A549 (cell line): ENCODE measurements around the gene PLD1. TPM values are rescaled to one million over a fixed set of nuclear protein-coding genes. Genes with fewer than 3 reads are reported as not detected.
"Not testable (repeated sequence)": the region's sequence is repeated elsewhere in the genome, so short reads cannot be mapped to it uniquely, and the experiment has no call there.

ENCODE experiments used
- ATAC-seq, 2 experiments: fragments of 200-7000 bp in 1 of 2; fragments of >200 bp in 1 of 2; cut with Nextera tagmentation in 1 of 2; cut with Tn5 transposase in 1 of 2; 3 replicates each; pipeline versions ENCODE4 v1.8.0 to v1.9.1; 2018 to 2020; ENCODE audit warnings: mild to moderate bottlenecking in 1 of 2, moderate library complexity in 1 of 2
- CTCF ChIA-PET: fragments of 300-600 bp; sonication (Branson Sonifier 250); formaldehyde crosslinking; extraction: SDS; loops from one replicate; lab custom pipeline; 2021; ENCODE audit warnings: antibody characterized with exemption, inconsistent platforms; lab: Yijun Ruan, JAX
- POLR2A ChIA-PET: fragments of 350-600 bp; formaldehyde crosslinking; extraction: SDS; loops from one replicate; lab custom pipeline; 2021; ENCODE audit warnings: antibody characterized with exemption, inconsistent platforms; lab: Yijun Ruan, JAX
- DNase-seq, 2 experiments: peaks; one replicate each; pipeline versions ENCODE4 v3.0.0 to v3.0.0-alpha.2; 2011 to 2016; ENCODE audit warnings: low read depth in 1 of 2, low spot score in 1 of 2
- FAIRE-seq: peaks from 2 replicates; lab custom pipeline; 2011; peaks lifted over from hg19 to GRCh38; lab: Jason Lieb, UNC
- H3K27ac ChIP-seq, 2 experiments: fragments of >200 bp; sonication (Bioruptor Twin); formaldehyde crosslinking; 3 replicates each; pipeline ENCODE4 v1.5.1; 2016 to 2017
- H3K4me1 ChIP-seq: fragments of >200 bp; sonication (Bioruptor Twin); formaldehyde crosslinking; 3 replicates; pipeline ENCODE4 v1.6.1; 2016
- H3K4me2 ChIP-seq: fragments of >200 bp; sonication (Bioruptor Twin); formaldehyde crosslinking; 3 replicates; pipeline ENCODE4 v1.6.1; 2016
- H3K4me3 ChIP-seq: fragments of >200 bp; sonication (Bioruptor Twin); formaldehyde crosslinking; 3 replicates; pipeline ENCODE4 v1.5.1; 2016
- H3K9me3 ChIP-seq: fragments of >200 bp; sonication (Bioruptor Twin); formaldehyde crosslinking; 3 replicates; pipeline ENCODE4 v1.6.1; 2016
- CBX8 ChIP-seq: fragments of 200-600 bp; sonication (generic); IDR thresholded peaks from 2 replicates; pipeline ENCODE4 v1.6.1; 2016
- CHD4 ChIP-seq: fragments of 200-600 bp; sonication (generic); IDR thresholded peaks from 2 replicates; pipeline ENCODE4 v1.6.1; 2016; ENCODE audit warnings: antibody characterized with exemption, mild to moderate bottlenecking, borderline replicate concordance
- FOSL2 ChIP-seq, 2 experiments: fragments of 450-650 bp in 1 of 2; fragments of >200 bp in 1 of 2; sonication (Bioruptor Twin) in 1 of 2; formaldehyde crosslinking; IDR thresholded peaks; 2 replicates each; pipeline versions ENCODE4 v1.5.0 to v1.6.1; 2016 to 2020; ENCODE audit warnings: mild to moderate bottlenecking in 1 of 2, moderate library complexity in 1 of 2
- FOXS1 ChIP-seq: fragments of 250-450 bp; sonication (Bioruptor Pico); IDR thresholded peaks from 2 replicates; pipeline ENCODE4 v1.5.0; 2020; ENCODE audit warnings: mild to moderate bottlenecking, moderate library complexity
- HOXB13 ChIP-seq: fragments of 250-450 bp; sonication (Bioruptor Pico); IDR thresholded peaks from 2 replicates; pipeline ENCODE4 v1.5.0; 2020; ENCODE audit warnings: low read depth, mild to moderate bottlenecking, moderate library complexity
- HOXB5 ChIP-seq: fragments of 250-450 bp; sonication (Bioruptor Pico); IDR thresholded peaks from 2 replicates; pipeline ENCODE4 v1.5.0; 2020; ENCODE audit warnings: mild to moderate bottlenecking, moderate library complexity
- KDM5A ChIP-seq: fragments of 200-600 bp; sonication (generic); IDR thresholded peaks from 2 replicates; pipeline ENCODE4 v1.6.1; 2016; ENCODE audit warnings: antibody characterized with exemption, mild to moderate bottlenecking
- NFE2L2 ChIP-seq: fragments of 150-350 bp; conservative IDR thresholded peaks from 2 replicates; pipeline ENCODE4 v1.6.1; 2014; ENCODE audit warnings: low read length
- NPAS2 ChIP-seq: fragments of 250-450 bp; sonication (Bioruptor Pico); IDR thresholded peaks from 2 replicates; pipeline ENCODE4 v1.8.0; 2022; ENCODE audit warnings: mild to moderate bottlenecking, moderate library complexity, borderline replicate concordance
- NR3C1 ChIP-seq: fragments of >200 bp; sonication (Bioruptor Twin); formaldehyde crosslinking; IDR thresholded peaks from 3 replicates; pipeline ENCODE4 v1.6.1; 2017
- PBX3 ChIP-seq: IDR thresholded peaks from 2 replicates; pipeline ENCODE4 v1.6.1; 2012
- REST ChIP-seq: fragments of 200-600 bp; sonication (generic); IDR thresholded peaks from 2 replicates; pipeline ENCODE4 v1.6.1; 2016; ENCODE audit warnings: antibody characterized with exemption, mild to moderate bottlenecking, moderate library complexity
- RNF2 ChIP-seq: fragments of 200-600 bp; sonication (generic); IDR thresholded peaks from 2 replicates; pipeline ENCODE4 v1.6.1; 2016; ENCODE audit warnings: low read depth, mild to moderate bottlenecking, antibody characterized with exemption, moderate library complexity, borderline replicate concordance
- SREBF2 ChIP-seq: fragments of 450-650 bp; IDR thresholded peaks from 2 replicates; pipeline ENCODE4 v1.6.1; 2014; ENCODE audit warnings: mild to moderate bottlenecking, moderate library complexity
- ZFP36 ChIP-seq: fragments of 450-650 bp; IDR thresholded peaks from 2 replicates; pipeline ENCODE4 v1.6.1; 2014; ENCODE audit warnings: borderline replicate concordance; ENCODE audit not compliant: partially characterized antibody
- WGBS: methylation state at CpG from one replicate; pipeline ENCODE4 v1.1.6; 2017; ENCODE audit errors: missing lambda C conversion rate; 5-methylcytosine and 5-hydroxymethylcytosine counted together
- polyA plus RNA-seq, 4 experiments: library from polyadenylated mRNA; depleted of rRNA in 3 of 4; stranded (reverse); fragments of >200 nt; fragmentation: RNase III in 1 of 4; extraction: RNeasy Plus Mini Kit Qiagen cat#74134 plus additional on column Dnase treatment in 1 of 4; gene quantifications; 2 replicates in 3 of 4; 3 replicates in 1 of 4; pipeline ENCODE4 v1.2.3, GENCODE V29; 2011 to 2017
- TF ChIP-seq, protein P1 (sequence below): IDR thresholded peaks from 2 replicates; pipeline ENCODE4 v1.6.1; 2012; ENCODE audit warnings: low read depth, borderline replicate concordance

Gene PLD1
- polyA plus RNA-seq, 2 of the 4 experiments (the other 2 are of a cell fraction): 6.6 to 27.2 TPM

DNA sequence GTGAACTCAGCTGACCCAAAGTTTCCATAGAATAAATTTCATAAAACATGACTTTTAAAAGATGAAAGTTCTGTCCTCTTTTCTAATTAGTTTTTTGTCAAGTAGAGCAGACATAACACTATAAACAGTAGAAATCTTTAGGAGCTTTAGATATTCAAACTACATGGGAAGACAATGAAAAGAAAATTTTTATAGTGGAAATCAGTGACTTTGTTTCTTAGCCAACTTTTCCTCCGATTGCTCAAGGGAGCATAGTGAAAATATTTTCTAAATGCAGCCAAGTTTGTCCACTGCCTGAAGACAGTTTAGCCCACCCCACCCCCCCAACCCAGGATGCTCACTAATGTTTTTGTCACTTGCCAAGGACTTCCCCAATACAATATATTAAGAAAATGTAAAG lies 114.9 kb downstream of the PLD1 start:
- no peak for ATAC-seq
- FAIRE-seq: no peak
- DNase-seq: no peak
- H3K27ac ChIP-seq: no peak overlapping the region
- CTCF ChIA-PET: interaction anchor here (0.6 kb wide), 1 partner anchor 99 kb away, joined by 3 read pairs; no protein-coding TSS in a partner anchor
- no peak overlapping the region for H3K4me2 ChIP-seq
- 74% methylated on average over 1 of the region's 1 CpG for WGBS
- POLR2A ChIA-PET: no interaction called here
- TF ChIP-seq ZFP36: no peak
- no peak for TF ChIP-seq CBX8
- no peak for TF ChIP-seq HOXB5 (CRISPR knock-in tag)
- no peak for TF ChIP-seq FOXS1
- no peak for TF ChIP-seq NPAS2 (CRISPR knock-in tag)
- TF ChIP-seq SREBF2: no peak
- TF ChIP-seq REST: no peak
- TF ChIP-seq KDM5A: no peak
- no peak for TF ChIP-seq FOSL2 (IDR thresholded peaks at IDR 0.05)
- TF ChIP-seq FOSL2 (CRISPR knock-in tag; IDR thresholded peaks at IDR 0.05): no peak
- no peak for TF ChIP-seq RNF2
- TF ChIP-seq, protein P1, sequence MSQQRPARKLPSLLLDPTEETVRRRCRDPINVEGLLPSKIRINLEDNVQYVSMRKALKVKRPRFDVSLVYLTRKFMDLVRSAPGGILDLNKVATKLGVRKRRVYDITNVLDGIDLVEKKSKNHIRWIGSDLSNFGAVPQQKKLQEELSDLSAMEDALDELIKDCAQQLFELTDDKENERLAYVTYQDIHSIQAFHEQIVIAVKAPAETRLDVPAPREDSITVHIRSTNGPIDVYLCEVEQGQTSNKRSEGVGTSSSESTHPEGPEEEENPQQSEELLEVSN: no peak
- no peak for TF ChIP-seq CHD4
- H3K9me3 ChIP-seq: no peaks in the 10 kb centered on the region
- no peak overlapping the region for H3K4me3 ChIP-seq
- no peaks in the 10 kb centered on the region for H3K4me1 ChIP-seq

DNA sequence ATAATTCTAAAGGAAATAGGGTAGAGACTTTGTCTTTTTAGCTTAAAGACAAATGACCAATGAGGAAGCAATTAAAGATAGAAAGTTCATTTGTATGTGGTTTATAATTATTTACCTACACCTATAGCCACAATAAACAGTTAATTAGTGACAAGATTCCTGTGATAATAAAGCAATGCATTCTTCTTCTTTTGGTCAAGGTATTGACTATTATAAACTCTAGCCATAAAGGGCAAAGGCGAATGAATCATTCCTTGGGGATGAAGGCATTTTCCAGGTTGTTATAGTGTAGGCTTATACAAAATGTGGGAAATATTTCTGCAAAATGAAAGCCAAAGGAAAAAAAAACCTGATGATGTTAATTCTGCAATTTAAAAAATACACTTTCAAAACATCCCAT lies 115.4 kb downstream of the PLD1 start:
- POLR2A ChIA-PET: no interaction called here
- no peak for FAIRE-seq

GRCh38 chr3:171692551-171692950 lies 117.7 kb downstream of the PLD1 start:
- DNase-seq, POLR2A ChIA-PET, H3K4me1 ChIP-seq, H3K4me2 ChIP-seq, FAIRE-seq, H3K27ac ChIP-seq, ATAC-seq, H3K9me3 ChIP-seq, H3K4me3 ChIP-seq, CTCF ChIA-PET: not testable (repeated sequence)
- WGBS: 92% methylated on average over 9 of the region's 9 CpGs

More for the DNA sequence above, 115.4 kb downstream of the PLD1 start:
- ATAC-seq: no peak
- CTCF ChIA-PET: no interaction called here
- 93% methylated on average over 1 of the region's 1 CpG for WGBS
- no peak for DNase-seq
- Histone ChIP-seq H3K4me2 (no peak overlapping the region), H3K9me3 (no peaks in the 10 kb centered on the region), H3K4me3 (no peak overlapping the region), H3K27ac (no peak overlapping the region), H3K4me1 (no peaks in the 10 kb centered on the region)
- TF ChIP-seq NR3C1 (no peak), PBX3 (no peak), CBX8 (no peak), NFE2L2 (no peak), FOSL2 (IDR thresholded peaks at IDR 0.05) (no peak), FOSL2 (CRISPR knock-in tag; IDR thresholded peaks at IDR 0.05) (no peak), HOXB13 (no peak)
